ENCODE data around the gene MRPL24. TPM values are rescaled to one million over a fixed set of nuclear protein-coding genes. Genes with fewer than 3 reads are reported as not detected.
A peak's percentile ranks its signal among the peaks of the same experiment; 100 is the strongest.

The MRPL24 gene
- total and polyA plus RNA-seq, 2 of the 13 experiments (the other 11 are each of a cell fraction or from before 2014, with no cell fraction given): 38.1 to 42.9 TPM

- TF ChIP-seq AFF4 (CRISPR knock-in tag; IDR thresholded peaks at IDR 0.05) (no peak), MAZ (IDR thresholded peaks at IDR 0.05; ENCODE audit: borderline replicate concordance, low read depth, low read length) (peak; percentile 99), MAZ (CRISPR knock-in tag; IDR thresholded peaks at IDR 0.05; ENCODE audit: low read depth) (peak; percentile 100), TBP (CRISPR knock-in tag; IDR thresholded peaks at IDR 0.05) (no peak), YY1 (IDR thresholded peaks at IDR 0.05; ENCODE audit: insufficient read depth, insufficient replicate concordance, low read depth, low read length) (peak; percentile 88), CREM (IDR thresholded peaks at IDR 0.05) (peak; percentile 45; the same call in 1 of the 2 replicates), CREM (CRISPR knock-in tag; IDR thresholded peaks at IDR 0.05) (no peak), SRSF4 (IDR thresholded peaks at IDR 0.05; ENCODE audit: low read depth, low read length, poor library complexity, severe bottlenecking) (no peak), ZNF709 (CRISPR knock-in tag; IDR thresholded peaks at IDR 0.05) (peak; percentile 72; the same call in 1 of the 2 replicates), ETS1 (CRISPR knock-in tag; IDR thresholded peaks at IDR 0.05) (0 out of 2 replicates have a peak, but pooled peaks have one; percentile 67), ZNF230 (CRISPR knock-in tag; IDR thresholded peaks at IDR 0.05) (no peak), TCF7 (IDR thresholded peaks at IDR 0.05; ENCODE audit: low read depth) (no peak), ZBTB43 (CRISPR knock-in tag; conservative IDR thresholded peaks at IDR 0.05) (0 out of 2 replicates have a peak, but pooled peaks have one; percentile 39), ZNF776 (CRISPR knock-in tag; IDR thresholded peaks at IDR 0.05) (no peak), ZNF24 (IDR thresholded peaks at IDR 0.05) (no peak), HNRNPK (IDR thresholded peaks at IDR 0.05; ENCODE audit: low read depth, low read length, poor library complexity, severe bottlenecking) (peak; percentile 97), STAG1 (CRISPR knock-in tag; IDR thresholded peaks at IDR 0.05) (no peak), AKNA (CRISPR knock-in tag; IDR thresholded peaks at IDR 0.05; ENCODE audit: borderline replicate concordance) (no peak), ZNF44 (CRISPR knock-in tag; IDR thresholded peaks at IDR 0.05) (no peak)
Observed at GRCh38 chr1:156751757-156752481, 11.0 kb upstream of the MRPL24 start (continued).

All from HepG2 (cell line).